Hepatic stellate cell (primary cell): ENCODE results near the gene PARD3B.

Experiments used
- DNase-seq: peaks from one replicate; pipeline ENCODE4 v3.0.0; 2011; ENCODE audit warnings: low spot score

Gene PARD3B

GRCh38 chr2:205357732-205358131 lies 812.5 kb downstream of the PARD3B start:
- DNase-seq = no peak

GRCh38 chr2:205358351-205358815 lies 813.1 kb downstream of the PARD3B start:
- DNase-seq = no peak

- no peak for DNase-seq
These were observed 816.0 kb downstream of the PARD3B start for GRCh38 chr2:205361272-205361671.

- no peak for DNase-seq
These were observed 816.7 kb downstream of the PARD3B start for GRCh38 chr2:205361970-205362369.

- DNase-seq = no peak
These were observed 819.0 kb downstream of the PARD3B start for GRCh38 chr2:205364261-205364660.

- no peak for DNase-seq
These were observed 821.2 kb downstream of the PARD3B start for GRCh38 chr2:205366336-205367060.

DNA sequence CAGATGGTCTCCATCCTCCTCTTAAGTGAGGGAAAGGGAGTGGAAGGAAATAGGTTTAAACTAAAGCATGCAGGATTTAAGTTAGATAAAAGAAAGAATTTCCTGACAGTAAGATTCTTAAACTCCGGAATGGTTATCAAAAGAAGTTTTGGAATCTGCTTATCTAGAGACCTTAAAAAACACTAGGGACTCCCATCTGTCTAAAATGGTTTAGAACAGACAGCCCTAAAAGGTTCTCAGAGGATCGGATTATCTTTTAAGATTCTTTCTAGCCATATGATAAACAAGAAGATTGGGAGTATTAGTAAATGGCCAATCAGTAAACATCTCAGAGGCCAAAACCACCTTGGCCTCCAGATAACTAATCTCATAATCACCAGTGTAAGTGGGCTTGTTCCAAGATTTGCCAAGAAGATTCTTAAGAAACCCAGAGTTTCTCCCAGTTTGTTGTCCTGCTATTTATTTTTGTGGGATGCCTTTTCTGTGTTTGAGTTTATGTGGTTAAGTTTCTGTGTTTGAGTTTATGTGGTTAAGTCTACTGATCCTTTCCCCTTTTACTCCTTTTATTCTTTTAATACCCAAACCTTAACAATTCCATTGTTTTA lies 822.2 kb downstream of the PARD3B start:
- DNase-seq = no peak

GRCh38 chr2:205369813-205370212 lies 824.5 kb downstream of the PARD3B start:
- DNase-seq = no peak

DNA sequence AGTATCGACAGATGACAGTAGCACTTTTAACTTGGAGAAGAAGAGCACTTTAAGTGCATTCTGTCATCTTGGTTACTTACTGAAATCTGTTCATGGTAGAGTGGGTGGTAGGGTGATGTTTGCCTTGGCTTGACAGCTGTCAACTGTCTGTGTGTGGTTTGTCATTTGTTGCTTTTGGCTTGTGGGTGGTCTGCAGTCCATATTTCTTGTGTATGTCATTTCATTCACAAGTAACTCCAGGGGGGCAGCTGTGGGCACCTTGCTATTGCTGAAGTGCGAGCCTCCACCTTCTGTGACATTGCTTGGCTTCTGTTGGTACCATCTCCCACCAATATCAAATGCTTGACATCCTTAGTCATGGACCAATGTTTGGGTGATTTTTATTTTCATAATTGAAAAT lies 825.5 kb downstream of the PARD3B start:
- DNase-seq = no peak

GRCh38 chr2:205372141-205372540 lies 826.9 kb downstream of the PARD3B start:
- no peak for DNase-seq

- DNase-seq = no peak
These were observed 830.5 kb downstream of the PARD3B start for GRCh38 chr2:205375461-205376448.

- DNase-seq = no peak
These were observed 832.0 kb downstream of the PARD3B start for GRCh38 chr2:205377324-205377723.

GRCh38 chr2:205383601-205384000 lies 838.3 kb downstream of the PARD3B start:
- no peak for DNase-seq

DNA sequence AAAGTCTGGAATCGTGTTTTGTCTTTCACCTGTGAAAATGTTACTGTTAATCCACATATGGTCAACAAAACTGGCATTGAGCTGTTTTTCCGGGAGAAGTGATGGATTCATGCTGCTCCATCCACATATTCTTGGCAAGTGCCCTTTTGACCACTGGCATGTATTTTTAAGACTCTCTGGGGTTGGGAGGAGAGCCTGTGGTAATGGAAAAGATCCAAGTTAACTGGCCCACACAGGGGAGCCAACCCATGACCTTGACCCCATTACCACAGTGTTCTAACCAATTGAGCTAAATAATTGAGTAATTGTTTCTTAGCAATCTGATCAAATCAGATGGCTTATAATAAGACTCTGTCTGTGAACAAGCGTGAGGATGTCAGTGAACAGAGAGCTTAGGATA lies 840.8 kb downstream of the PARD3B start:
- DNase-seq = no peak

DNA sequence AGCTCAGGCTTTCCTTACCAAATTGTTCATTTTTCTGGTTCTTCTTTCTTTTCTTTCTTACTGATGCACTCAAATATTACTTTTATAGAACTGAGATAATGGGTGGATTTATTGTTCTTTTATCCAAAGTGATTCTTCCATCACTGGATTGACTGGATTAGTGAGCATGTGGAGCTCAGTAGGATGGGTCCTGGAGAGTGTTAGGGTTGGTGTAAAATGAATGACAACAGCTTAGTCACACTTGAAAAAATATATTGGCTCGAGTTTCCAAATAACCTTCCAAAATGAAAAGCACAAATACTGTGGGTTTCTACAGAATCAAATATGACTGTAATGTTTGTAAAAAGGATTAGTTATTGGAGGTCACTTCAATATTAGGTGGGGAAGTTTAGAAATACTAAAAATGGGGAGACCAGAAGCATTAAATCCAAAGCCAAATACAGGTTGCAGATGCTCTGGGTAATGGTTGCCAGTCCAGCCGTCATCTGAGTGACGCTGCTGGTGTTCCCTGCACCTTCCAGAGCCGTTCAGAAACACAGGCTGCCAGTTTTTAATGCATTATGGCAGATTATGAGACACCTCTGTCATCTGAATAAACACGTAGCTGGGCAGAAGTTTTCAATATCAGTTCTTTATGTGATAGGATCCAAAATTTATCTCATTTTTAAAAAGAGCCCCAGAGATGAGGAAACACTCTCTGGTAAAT lies 842.2 kb downstream of the PARD3B start:
- no peak for DNase-seq

DNA sequence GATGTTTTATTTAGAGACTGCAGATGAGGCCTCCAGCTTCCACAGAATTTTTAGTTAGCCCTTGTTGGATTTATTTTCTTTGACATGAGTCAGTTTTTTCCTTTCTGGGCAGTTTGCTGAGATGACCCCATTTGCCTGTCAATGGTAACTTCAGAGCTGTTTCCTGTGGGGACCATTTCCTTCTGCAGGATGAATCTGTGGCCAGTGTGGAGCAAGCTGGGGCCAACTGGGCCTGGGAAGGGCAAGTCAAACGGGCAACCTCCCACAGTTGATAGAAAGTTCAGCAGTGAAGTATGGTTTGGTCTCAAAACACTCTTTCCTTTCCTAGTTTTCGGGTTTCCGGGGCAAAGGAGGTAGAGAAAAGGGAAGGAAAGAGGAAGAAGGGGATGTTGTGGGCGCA lies 845.6 kb downstream of the PARD3B start:
- no peak for DNase-seq

DNA sequence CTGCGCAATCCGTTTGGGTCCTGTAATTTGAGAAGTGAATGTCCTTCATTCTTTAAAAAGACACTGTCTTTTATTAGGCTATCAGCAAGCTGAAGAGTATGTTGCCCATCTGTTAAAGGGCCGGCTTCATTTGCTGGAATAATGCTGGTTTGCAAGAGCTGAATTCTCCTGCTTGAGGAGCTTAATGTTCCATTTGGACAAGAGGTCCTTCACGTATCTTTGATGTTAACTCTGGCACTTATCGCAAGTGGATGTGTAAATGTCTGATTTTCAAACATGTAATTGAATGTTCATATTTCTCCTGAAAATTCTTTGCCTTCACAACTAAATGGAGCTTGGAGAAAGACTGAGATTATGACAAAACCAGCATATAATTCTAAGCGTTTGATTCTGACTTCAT lies 856.2 kb downstream of the PARD3B start:
- DNase-seq = no peak

- no peak for DNase-seq
These were observed 856.7 kb downstream of the PARD3B start for GRCh38 chr2:205402011-205402410.

GRCh38 chr2:205403244-205403825 lies 858.1 kb downstream of the PARD3B start:
- DNase-seq = no peak

DNA sequence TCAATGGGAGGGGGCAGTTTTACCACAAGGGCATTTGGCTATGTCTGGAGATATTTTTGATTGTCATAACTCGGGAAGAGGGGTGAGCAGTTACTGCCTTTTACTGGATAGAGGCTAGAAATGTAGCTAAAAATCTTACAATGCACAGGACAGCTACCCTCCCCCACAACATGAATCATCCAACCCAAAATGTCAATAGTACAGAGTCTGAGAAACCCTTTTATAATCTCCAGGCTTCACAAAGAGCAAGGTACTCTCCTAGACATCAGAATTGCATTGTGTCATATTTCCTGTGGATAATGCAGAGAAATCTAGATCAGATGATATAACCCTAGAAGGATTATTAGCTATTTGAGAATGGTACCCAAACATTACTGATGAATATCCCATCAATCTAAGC lies 859.9 kb downstream of the PARD3B start:
- peak; percentile 0 for DNase-seq

- DNase-seq = peak; percentile 27
These were observed 860.5 kb downstream of the PARD3B start for GRCh38 chr2:205405752-205406151.

GRCh38 chr2:205407984-205408383 lies 862.7 kb downstream of the PARD3B start:
- peak; percentile 0 for DNase-seq
